GM21447 (cell line): ENCODE results near the gene MYLK4.

Experiments
- ATAC-seq: cut with Tn5 transposase; IDR thresholded peaks from one replicate; pipeline ENCODE4 v1.9.1; 2021; ENCODE audit not compliant: unreplicated experiment

The MYLK4 gene

GRCh38 chr6:2633736-2634135 lies 117.0 kb downstream of the MYLK4 start:
- no peak for ATAC-seq

GRCh38 chr6:2632976-2633584 lies 117.6 kb downstream of the MYLK4 start:
- no peak for ATAC-seq

- no peak for ATAC-seq
Measured at GRCh38 chr6:2632368-2632767, 118.4 kb downstream of the MYLK4 start.

- ATAC-seq, result no peak
Measured at GRCh38 chr6:2630891-2631571, 119.7 kb downstream of the MYLK4 start.

GRCh38 chr6:2630359-2630758 lies 120.4 kb downstream of the MYLK4 start:
- ATAC-seq, result no peak

- no peak for ATAC-seq
Measured at GRCh38 chr6:2626401-2626800, 124.3 kb downstream of the MYLK4 start.

- no peak for ATAC-seq
Measured at GRCh38 chr6:2625581-2625980, 125.1 kb downstream of the MYLK4 start.

- ATAC-seq, result no peak
Measured at GRCh38 chr6:2624177-2624576, 126.5 kb downstream of the MYLK4 start.

GRCh38 chr6:2623295-2623694 lies 127.4 kb downstream of the MYLK4 start:
- ATAC-seq, result no peak

- ATAC-seq, result no peak
Measured at GRCh38 chr6:2622671-2623070, 128.1 kb downstream of the MYLK4 start.

- no peak for ATAC-seq
Measured at GRCh38 chr6:2619651-2620050, 131.1 kb downstream of the MYLK4 start.

GRCh38 chr6:2617729-2618128 lies 133.0 kb downstream of the MYLK4 start:
- ATAC-seq, result no peak

- ATAC-seq, result no peak
Measured at GRCh38 chr6:2616811-2617210, 133.9 kb downstream of the MYLK4 start.

GRCh38 chr6:2615251-2615650 lies 135.5 kb downstream of the MYLK4 start:
- ATAC-seq, result no peak

GRCh38 chr6:2614846-2615245 lies 135.9 kb downstream of the MYLK4 start:
- ATAC-seq, result no peak

GRCh38 chr6:2614155-2614554 lies 136.6 kb downstream of the MYLK4 start:
- no peak for ATAC-seq
